ENCODE measurements around the gene ASB15. TPM values are rescaled to one million over a fixed set of nuclear protein-coding genes. Genes with fewer than 3 reads are reported as not detected.

ASB15 gene
- total and polyA plus RNA-seq, 2 donors (not counting 3 experiments of a cell fraction or from before 2014, with no cell fraction given), result not detected

- no peaks in the 10 kb centered on the region for H3K36me3 ChIP-seq (ENCODE audit: control insufficient read depth in 2 of 2, extremely low read depth in 1 of 2, insufficient read depth in 2 of 2, low read length in 2 of 2)
- no peaks in the 10 kb centered on the region for H3K79me2 ChIP-seq (ENCODE audit: control insufficient read depth, insufficient read depth, low read length)
- FAIRE-seq (no peak), DNase-seq (ENCODE audit: low read depth, low spot score) (no peak)
- H4K20me1 ChIP-seq (replicated peaks; ENCODE audit: control insufficient read depth, extremely low read depth, insufficient read depth, low read length), result no peaks in the 10 kb centered on the region
- no peaks in the 10 kb centered on the region for H3K27me3 ChIP-seq (ENCODE audit: control insufficient read depth in 2 of 2, insufficient read depth in 2 of 2, low read length in 2 of 2)
- H3K9me3 ChIP-seq (replicated peaks; ENCODE audit: control insufficient read depth, insufficient read depth, low read length), result no peaks in the 10 kb centered on the region
- no peak overlapping the region for H3K27ac ChIP-seq (ENCODE audit: insufficient read depth, low read depth, low read length)
- TF ChIP-seq, protein P1, sequence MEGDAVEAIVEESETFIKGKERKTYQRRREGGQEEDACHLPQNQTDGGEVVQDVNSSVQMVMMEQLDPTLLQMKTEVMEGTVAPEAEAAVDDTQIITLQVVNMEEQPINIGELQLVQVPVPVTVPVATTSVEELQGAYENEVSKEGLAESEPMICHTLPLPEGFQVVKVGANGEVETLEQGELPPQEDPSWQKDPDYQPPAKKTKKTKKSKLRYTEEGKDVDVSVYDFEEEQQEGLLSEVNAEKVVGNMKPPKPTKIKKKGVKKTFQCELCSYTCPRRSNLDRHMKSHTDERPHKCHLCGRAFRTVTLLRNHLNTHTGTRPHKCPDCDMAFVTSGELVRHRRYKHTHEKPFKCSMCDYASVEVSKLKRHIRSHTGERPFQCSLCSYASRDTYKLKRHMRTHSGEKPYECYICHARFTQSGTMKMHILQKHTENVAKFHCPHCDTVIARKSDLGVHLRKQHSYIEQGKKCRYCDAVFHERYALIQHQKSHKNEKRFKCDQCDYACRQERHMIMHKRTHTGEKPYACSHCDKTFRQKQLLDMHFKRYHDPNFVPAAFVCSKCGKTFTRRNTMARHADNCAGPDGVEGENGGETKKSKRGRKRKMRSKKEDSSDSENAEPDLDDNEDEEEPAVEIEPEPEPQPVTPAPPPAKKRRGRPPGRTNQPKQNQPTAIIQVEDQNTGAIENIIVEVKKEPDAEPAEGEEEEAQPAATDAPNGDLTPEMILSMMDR (IDR thresholded peaks at IDR 0.05; ENCODE audit: extremely low read depth in 1 of 2, insufficient read depth in 1 of 2, low read depth in 1 of 2, low read length in 2 of 2), result no peak
- no peak for TF ChIP-seq JUN (IDR thresholded peaks at IDR 0.05; ENCODE audit: borderline replicate concordance, insufficient read depth, insufficient read length, low read depth)
- TF ChIP-seq POLR2A (IDR thresholded peaks at IDR 0.05; ENCODE audit: low read depth, low read length), result no peak
- no peak for TF ChIP-seq MAX (IDR thresholded peaks at IDR 0.05; ENCODE audit: insufficient read depth, insufficient read length)
- no peak for TF ChIP-seq FOS (IDR thresholded peaks at IDR 0.05; ENCODE audit: borderline replicate concordance, insufficient read depth, low read length)
- no peak for TF ChIP-seq GATA2 (IDR thresholded peaks at IDR 0.05; ENCODE audit: insufficient read depth, insufficient read length, low read depth, low read length)
- TF ChIP-seq MYC (IDR thresholded peaks at IDR 0.05; ENCODE audit: low read depth, low read length), result no peak
- TF ChIP-seq EZH2 (IDR thresholded peaks at IDR 0.05; ENCODE audit: borderline replicate concordance, low read depth, low read length, severe bottlenecking), result no peak
- TF ChIP-seq POLR2AphosphoS5 (IDR thresholded peaks at IDR 0.05; ENCODE audit: insufficient read depth, low read depth, low read length), result no peak
- intact Hi-C loops (cut with micrococcal nuclease) (loop anchor here (2.0 kb wide), 1 partner anchor 20 kb away; the partner anchor contains the start of gene LMOD2), dilution Hi-C loops (cut with MboI; ENCODE audit: extremely low pct_ligation_motif_present, low sequenced_read_pairs) (no loop called here)
- H3K9ac ChIP-seq (replicated peaks; ENCODE audit: extremely low read depth, insufficient read depth, low read length), result no peak overlapping the region
- no peak overlapping the region for H2AFZ ChIP-seq (ENCODE audit: low read depth, low read length)
- no peaks in the 10 kb centered on the region for H3K9me1 ChIP-seq (replicated peaks; ENCODE audit: control insufficient read depth, extremely low read depth, insufficient read depth, low read length)
- BruUV-seq (replicated peaks), result no TSS peak
- no peak overlapping the region for H3K4me2 ChIP-seq (ENCODE audit: insufficient read depth, low read length)
- H3K4me3 ChIP-seq (replicated peaks in 1 of 3; ENCODE audit: insufficient read depth in 1 of 3, low read depth in 1 of 3, low read length in 3 of 3), result no peak overlapping the region
- no peaks in the 10 kb centered on the region for H3K4me1 ChIP-seq (ENCODE audit: control insufficient read depth, extremely low read depth, insufficient read depth, low read length)
- ChIA-PET CTCF (interaction anchor here (1.0 to 1.4 kb wide), 5 partner anchors 8 to 197 kb away, joined by 3 to 12 read pairs (median 4); no protein-coding TSS in a partner anchor), POLR2A (no interaction called here)
Observed at GRCh38 chr7:123674399-123675180, 73.0 kb downstream of the ASB15 start.

All from endothelial cell of umbilical vein (primary cell).